Stimulated activated CD4-positive, alpha-beta T cell treated with anti-CD3 and anti-CD28 coated beads, Interleukin-15, amount 100 ng/mL, for 1 hour (primary cell): Measurements from ENCODE around the gene PRSS36.
"Not testable (repeated sequence)": the region's sequence is repeated elsewhere in the genome, so short reads cannot be mapped to it uniquely, and the experiment has no call there.

ENCODE experiments used
- DNase-seq, 2 donors: peaks; one replicate each; pipeline ENCODE4 v3.0.0-alpha.2; 2020; ENCODE audit warnings: low read depth in 1 of 2, low spot score in 1 of 2

PRSS36 gene

GRCh38 chr16:31106509-31107464 lies 43.1 kb downstream of the PRSS36 start:
- no peak for DNase-seq

GRCh38 chr16:31105677-31106213 lies 44.1 kb downstream of the PRSS36 start:
- DNase-seq, result peak; percentile 55 to 69

- DNase-seq, result not testable (repeated sequence)
Measured at GRCh38 chr16:31100876-31101641, 48.8 kb downstream of the PRSS36 start.

GRCh38 chr16:31099860-31100638 lies 49.8 kb downstream of the PRSS36 start:
- no peak for DNase-seq

GRCh38 chr16:31094424-31095120 lies 55.3 kb downstream of the PRSS36 start, which contains the start of gene VKORC1:
Gene VKORC1, minus strand, starts transcription at chr16:31094797. Its CDS starts 68 bp downstream, at chr16:31094729.
- peak; percentile 71 to 76 for DNase-seq

- no peak for DNase-seq
Measured at GRCh38 chr16:31094088-31094423, 55.8 kb downstream of the PRSS36 start.

GRCh38 chr16:31093132-31093703 lies 56.6 kb downstream of the PRSS36 start:
- no peak for DNase-seq

GRCh38 chr16:31092330-31092729 lies 57.5 kb downstream of the PRSS36 start:
- no peak for DNase-seq

- no peak for DNase-seq
Measured at GRCh38 chr16:31090540-31090939, 59.3 kb downstream of the PRSS36 start.

GRCh38 chr16:31089199-31089598 lies 60.7 kb downstream of the PRSS36 start:
- DNase-seq, result no peak
